Skin epidermis (tissue), 12 donors: ENCODE measurements around the gene ZNF532.
A peak's percentile ranks its signal among the peaks of the same experiment; 100 is the strongest.

Source experiments
- H3K27ac ChIP-seq, 21 experiments: fragments of 200-600 bp; sonication (generic) in 11 of 21; one replicate each; pipeline ENCODE4 v1.5.0; 2020; ENCODE audit warnings: mild to moderate bottlenecking in 3 of 21, inconsistent platforms in 2 of 21, moderate library complexity in 2 of 21
- H3K4me3 ChIP-seq, 7 experiments: fragments of 200-600 bp; sonication (generic) in 2 of 7; one replicate each; pipeline ENCODE4 v1.5.0; 2020; ENCODE audit warnings: inconsistent platforms in 2 of 7, mild to moderate bottlenecking in 2 of 7, moderate library complexity in 1 of 7

Gene ZNF532

DNA sequence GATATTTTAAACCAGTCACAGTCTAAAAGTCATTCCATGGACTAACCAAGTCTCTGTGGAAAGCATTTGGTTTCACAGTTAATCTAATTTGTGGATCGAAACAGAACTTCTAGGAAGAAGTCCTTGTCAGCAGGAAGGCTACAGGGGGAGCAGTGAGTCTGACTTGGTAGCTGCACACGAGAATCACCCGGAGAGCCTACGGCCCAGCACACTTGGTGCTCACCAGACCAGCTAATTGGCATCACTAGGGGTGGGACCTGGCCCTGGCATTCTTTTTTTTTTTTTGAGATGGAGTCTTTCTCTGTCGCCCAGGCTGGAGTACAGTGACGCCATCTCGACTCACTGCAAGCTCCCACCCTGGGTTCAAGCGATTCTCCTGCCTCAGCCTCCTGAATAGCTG is 97.7 kb downstream of the ZNF532 start:
- Histone ChIP-seq H3K4me3 (no peak overlapping the region), H3K27ac (no peak overlapping the region)

DNA sequence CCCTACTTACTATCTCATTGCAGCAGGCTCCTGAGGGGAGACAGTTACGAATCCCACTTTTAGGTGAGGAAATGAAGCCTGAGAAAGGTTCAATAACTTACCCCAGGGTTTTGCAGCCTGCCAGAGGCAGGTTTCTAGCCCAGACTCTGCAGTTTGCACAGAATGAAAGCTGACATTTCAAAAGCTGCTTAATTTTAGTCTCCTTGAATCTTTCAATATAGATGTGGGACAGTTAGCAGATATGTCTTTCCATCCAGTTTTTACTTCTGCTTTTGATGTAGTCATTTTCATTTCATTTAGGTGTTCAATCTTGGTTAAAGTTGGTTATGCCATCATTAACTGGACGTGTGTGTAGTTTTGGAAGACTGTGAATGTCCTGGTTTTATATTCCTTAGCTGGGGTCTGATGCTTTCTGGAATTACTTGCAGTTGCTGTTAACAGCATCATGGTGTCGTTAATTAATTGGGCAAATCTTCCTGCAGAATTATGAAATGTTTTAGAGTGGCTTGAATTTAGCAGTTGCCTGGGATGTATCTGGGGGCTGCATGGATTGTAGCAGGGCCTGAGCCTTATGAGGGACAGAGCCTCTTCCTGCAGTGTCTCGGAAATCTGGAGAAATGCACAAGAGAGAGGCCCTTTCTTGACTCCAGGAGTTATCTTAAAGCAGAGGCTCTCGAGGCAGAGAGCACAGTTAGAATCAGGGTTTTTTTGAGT is 100.8 kb downstream of the ZNF532 start:
- no peak overlapping the region for H3K4me3 ChIP-seq
- peak overlapping the region in 16 of 21 experiments; percentile 12 to 81 (median 56) for H3K27ac ChIP-seq

DNA sequence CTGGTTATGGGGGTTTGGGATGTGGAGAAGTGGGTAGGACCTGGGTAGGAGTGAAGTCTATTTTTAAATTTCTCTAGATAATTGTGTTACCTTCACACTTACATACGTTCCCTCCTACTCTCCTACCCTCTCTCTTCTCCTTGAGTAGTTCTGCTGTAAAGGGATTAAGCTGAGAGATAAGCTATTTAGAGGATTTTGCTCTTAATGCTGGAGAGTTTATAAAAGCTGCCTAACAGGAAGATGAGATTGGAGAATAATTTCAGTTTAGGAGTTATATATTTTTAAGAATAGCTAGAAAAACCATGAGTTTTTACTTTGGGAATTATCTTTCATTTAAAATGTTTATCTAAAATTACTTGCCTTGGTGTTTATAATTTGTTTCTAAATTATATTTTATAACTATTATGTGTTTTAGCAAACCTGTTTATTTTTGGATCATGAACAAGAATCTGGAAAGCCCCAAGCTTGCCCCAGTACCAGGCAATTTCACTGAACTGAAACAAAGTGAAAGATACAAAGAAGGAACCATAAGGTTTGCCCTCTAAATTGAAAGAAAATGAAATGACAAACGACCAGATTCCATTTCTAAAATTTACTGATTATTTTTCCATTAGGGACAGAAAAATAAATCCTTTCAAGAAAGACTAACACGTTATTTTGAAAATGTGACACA is 101.5 kb downstream of the ZNF532 start:
- H3K4me3 ChIP-seq = no peak overlapping the region
- peak overlapping the region in 16 of 21 experiments; percentile 0 to 81 (median 56) for H3K27ac ChIP-seq

DNA sequence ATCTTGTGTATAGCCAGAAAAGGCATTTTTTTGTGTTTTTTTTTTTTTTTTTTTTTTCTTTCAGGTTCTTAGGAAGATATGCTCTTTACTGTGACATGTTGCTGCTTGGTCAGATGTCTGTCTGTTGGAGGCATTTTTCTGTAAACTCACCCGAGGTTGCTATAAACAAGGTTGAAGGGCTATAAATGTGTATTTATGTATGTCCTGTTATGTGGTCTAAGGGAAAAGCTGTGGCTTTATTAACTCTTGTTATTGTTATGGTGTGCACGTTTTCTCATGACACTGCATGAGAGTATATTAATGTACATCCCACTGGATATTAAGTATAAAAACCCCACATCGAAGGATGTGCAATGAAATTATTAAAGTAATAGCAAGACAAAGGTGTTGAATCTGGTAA is 102.0 kb downstream of the ZNF532 start:
- Histone ChIP-seq H3K4me3 (no peak overlapping the region), H3K27ac (peak overlapping the region in 10 of 21 experiments; percentile 17 to 81 (median 49))

DNA sequence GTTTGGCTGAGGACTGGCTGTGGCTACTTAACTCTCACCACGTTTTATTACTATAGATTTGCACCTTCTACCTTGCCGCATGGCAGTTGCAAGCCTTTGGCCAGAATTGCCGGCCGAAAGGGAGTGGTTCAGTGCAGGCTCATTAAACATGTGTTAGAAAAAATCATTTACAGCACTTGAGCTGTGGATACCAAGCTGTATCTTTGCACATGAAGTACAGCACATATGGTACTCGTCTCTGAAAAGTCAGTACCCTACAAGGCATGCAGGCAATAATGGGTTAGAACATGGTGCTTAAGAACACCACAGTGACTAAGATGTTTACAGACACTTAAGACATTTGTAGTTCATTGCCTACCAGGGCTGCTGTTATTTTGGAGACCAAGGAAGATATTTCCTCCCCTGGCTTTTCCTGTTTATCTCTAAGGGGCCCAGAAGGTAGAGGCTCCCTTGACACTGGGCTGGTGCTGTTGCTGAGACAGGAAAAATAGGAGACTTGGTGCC is 103.1 kb downstream of the ZNF532 start:
- Histone ChIP-seq H3K27ac (peak overlapping the region in 11 of 21 experiments; percentile 6 to 81 (median 17)), H3K4me3 (no peak overlapping the region)

DNA sequence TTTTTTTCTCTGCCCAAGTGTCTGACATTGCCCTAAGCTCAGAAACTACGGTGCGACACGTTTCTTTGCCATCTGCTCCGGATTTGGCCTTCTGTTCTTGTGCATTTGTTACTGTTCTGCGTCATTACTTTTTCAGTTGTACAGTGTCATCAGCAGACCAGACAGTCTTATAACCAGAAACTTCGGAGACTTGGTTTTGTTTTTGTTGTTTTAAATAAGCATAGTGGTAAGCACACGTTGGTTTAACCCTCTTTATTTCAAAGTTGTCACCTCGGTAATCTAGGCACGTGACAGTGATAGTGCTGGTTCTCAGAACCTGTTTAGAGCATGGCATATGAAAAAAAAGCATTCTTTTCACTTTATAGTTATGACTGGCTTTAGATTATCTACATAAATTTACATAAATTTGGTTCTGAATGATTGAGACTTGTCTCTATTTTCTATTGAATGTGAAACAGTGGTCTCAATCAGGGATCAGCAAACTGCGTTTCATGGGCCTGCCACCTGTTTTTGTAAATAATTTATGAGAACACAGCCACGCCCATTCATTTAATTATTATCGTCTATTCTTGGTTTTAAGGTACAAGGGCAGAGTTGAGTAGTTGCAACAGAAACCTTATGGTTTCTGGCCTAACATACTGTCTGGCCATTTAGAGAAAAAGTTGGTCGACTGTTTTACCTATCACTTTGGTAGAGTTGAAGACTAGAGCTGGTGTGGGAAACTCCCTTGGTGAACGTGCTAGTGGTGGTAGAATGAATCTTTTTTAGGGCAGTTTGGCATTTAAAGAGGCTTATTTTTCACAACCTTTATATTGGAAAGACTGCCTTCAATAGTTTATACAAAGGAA is 106.5 kb downstream of the ZNF532 start:
- H3K4me3 ChIP-seq = no peak overlapping the region
- H3K27ac ChIP-seq = peak overlapping the region in 1 of 21 experiments; percentile 26

DNA sequence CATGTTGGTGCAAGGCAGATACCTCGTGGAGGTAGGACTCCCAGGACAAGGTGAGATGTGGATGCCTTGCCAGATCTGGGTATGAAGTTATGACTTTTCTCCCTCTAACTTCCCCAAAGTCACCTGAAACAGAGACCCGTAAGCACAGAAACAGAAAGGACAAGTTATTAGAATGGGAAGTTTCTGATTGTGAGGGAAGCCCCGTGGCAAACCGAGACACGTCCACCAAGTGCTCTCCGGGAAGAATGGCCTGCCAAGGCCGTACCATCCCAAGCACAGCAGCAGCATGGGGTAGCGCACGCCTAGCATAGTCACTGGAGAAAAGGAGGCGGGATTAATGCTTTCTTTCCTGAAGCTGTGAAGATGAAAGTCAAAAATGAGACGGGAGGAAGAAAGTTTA is 110.6 kb downstream of the ZNF532 start:
- Histone ChIP-seq H3K27ac (peak overlapping the region in 10 of 21 experiments; percentile 5 to 56 (median 30)), H3K4me3 (no peak overlapping the region)

DNA sequence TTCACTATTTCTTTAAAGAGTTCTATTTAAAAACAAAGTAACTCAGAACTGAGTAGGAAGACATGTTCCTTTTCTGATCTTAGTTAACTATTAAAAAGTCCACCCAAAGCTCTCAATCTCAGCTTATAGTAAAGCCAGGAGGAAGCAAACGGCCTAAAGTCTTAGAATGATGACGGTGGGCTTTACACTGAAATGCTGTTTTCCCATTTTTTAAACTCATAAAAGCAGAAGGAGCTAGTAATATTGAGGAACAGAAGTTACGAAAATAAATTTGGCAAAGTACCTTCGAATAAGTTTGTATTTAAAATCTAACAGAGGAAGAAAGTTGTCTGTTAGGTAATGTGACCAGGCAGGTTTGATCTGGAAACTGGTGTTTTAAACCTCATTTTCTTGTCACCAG is 111.1 kb downstream of the ZNF532 start:
- no peak overlapping the region for H3K4me3 ChIP-seq

DNA sequence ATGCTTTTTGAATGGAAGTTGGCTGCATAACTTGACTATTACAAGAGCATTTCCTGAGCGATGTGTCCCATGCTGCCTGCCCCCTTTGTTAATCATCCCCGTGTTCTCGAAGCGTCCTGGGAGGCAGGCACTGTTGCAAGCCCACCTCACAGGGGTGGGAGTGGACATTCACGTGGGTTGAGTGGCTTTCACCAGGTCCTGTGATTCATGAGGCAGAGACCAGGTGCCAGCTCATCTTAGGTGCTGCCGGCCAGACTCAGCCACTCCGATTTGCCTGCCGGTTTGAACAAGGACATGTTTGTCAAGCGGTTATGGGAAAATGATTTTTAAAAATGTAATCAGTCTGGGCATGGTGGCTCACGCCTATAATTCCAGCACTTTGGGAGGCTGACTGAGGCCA is 112.5 kb downstream of the ZNF532 start:
- H3K27ac ChIP-seq = peak overlapping the region in 1 of 21 experiments; percentile 41

More for the DNA sequence above, 111.1 kb downstream of the ZNF532 start:
- peak overlapping the region in 7 of 21 experiments; percentile 5 to 56 (median 43) for H3K27ac ChIP-seq

DNA sequence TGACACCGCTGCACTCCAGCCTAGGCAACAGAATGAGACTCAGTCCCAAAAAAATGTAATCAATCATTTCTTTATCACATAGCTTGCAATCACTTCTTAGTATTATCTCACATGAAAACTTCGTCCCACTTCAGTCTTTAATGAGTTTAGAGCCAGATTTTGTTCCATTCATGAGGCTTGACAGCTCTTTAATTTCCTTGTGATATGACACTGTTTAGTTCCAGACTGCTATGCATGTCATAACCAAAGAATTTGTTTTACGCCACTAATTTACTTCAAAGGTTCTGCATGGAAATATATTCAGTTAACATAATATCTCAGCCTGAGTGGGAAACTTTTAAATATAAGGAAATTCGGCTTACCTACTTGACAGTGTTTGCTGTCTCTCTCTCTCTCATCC is 113.1 kb downstream of the ZNF532 start:
- no peak overlapping the region for H3K4me3 ChIP-seq
- peak overlapping the region in 1 of 21 experiments; percentile 41 for H3K27ac ChIP-seq

More for the DNA sequence above, 112.5 kb downstream of the ZNF532 start:
- H3K4me3 ChIP-seq = no peak overlapping the region

DNA sequence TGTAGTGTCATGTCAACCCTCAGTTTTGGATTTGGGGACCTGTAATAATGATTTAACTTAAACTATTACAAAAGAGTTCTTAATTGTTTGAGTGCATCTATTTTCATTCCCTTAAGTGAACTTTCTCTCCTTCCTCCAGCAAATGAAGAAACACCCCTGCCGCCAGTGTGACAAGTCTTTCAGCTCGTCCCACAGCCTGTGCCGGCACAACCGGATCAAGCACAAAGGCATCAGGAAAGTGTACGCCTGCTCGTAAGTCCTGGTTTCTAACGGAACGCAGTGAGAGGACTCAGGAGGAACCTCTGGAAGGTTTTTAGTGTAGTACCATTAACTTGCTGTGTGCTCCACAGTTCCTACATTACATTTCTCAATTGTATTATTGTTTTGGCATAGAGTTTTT is 114.2 kb downstream of the ZNF532 start:
- H3K27ac ChIP-seq = no peak overlapping the region
- no peak overlapping the region for H3K4me3 ChIP-seq

DNA sequence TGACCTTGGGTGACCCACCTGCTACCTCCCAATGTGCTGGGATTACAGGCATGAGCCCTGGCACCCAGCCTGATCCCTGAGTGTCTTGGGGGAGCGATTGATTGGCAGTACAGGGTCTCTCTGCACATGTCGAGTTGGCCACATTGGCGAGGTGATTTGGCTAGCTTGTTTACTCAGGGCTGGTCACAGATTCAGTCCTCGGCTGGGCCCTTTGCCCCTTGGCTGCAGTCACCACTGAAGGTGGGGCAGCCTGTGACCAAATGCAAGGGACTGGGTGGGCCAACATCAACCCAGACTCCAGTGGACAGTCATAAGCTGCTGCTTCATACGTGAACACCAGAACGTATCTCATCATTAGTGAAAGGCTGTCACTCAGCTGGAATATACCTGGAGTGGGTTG is 114.9 kb downstream of the ZNF532 start:
- H3K27ac ChIP-seq = no peak overlapping the region
- H3K4me3 ChIP-seq = no peak overlapping the region

DNA sequence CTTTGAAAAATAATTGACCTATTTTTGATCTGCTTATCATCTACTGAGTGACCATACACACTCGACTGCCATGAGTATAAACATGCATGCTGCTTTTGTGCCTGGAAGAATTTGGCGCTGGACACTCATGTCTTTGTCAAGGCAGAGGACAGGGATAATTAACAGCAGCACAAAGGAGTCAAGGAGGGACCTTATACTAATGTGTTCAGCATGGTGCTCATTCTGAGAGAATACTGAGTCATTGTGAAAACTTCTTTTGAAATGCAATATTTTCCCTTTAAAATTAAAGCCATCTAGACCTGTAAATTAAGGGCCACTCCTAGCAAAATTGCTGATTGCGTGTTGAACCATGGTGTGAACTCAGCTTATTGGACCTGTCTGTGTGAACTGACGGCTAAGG is 116.3 kb downstream of the ZNF532 start:
- no peak overlapping the region for H3K27ac ChIP-seq
- no peak overlapping the region for H3K4me3 ChIP-seq

DNA sequence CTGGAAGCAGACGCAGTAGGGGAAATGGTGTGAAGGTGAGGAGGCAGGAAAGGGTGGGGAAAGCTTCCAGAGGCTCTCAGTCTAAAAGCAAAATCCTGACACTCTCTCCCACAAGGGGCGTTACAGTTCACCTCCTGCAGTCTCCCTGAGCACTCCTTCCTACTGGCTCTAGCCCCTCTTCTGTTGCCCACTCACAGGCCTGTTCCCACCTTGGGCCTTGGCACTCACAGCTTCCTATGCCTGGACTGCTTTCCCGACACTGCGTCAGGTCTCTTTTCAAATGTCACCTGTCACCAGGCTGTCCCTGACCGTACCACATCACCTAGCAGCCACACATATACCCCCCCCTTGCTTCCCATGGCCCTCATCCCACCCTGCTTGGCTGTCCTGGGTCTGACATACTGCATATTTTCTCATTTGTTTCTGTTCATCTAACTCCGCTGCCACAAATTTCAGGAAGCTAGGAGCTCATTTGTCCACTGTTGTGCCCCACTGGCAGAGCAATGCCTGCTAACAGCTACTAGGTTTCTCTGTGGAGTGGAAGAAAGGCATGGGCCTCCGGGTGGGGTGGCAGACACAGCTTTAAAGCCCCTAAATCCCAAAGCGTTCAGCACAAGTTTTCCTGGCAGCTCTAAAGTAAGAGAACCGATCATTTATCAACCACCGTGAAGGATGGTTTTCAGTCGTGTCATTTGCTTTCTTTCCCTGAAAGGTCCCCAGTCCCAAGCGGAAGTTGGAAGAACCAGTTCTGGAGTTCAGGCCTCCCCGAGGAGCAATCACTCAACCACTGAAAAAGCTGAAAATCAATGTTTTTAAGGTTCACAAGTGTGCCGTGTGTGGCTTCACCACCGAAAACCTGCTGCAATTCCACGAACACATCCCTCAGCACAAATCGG is 118.8 kb downstream of the ZNF532 start:
- no peak overlapping the region for H3K27ac ChIP-seq
- no peak overlapping the region for H3K4me3 ChIP-seq

DNA sequence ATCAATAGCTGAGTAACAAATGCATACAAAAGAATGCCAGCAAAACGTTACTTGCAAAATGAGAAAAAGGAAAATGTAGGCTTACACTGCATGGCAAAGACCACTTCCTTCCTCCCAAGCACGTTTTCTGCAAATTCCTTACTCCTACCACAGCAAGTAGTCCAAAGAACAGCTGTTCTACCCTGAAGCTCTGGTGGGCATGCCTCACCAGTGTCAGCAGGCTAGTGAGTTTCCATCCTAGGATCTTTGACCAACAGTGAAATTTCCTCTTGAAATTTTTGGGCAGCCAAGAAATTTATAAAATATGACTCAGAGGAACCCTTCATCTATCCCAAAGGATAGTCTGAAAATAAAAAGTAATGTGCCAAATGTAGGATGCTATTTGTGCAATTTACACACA is 123.9 kb downstream of the ZNF532 start:
- H3K27ac ChIP-seq = peak overlapping the region in 1 of 21 experiments; percentile 22
- no peak overlapping the region for H3K4me3 ChIP-seq

DNA sequence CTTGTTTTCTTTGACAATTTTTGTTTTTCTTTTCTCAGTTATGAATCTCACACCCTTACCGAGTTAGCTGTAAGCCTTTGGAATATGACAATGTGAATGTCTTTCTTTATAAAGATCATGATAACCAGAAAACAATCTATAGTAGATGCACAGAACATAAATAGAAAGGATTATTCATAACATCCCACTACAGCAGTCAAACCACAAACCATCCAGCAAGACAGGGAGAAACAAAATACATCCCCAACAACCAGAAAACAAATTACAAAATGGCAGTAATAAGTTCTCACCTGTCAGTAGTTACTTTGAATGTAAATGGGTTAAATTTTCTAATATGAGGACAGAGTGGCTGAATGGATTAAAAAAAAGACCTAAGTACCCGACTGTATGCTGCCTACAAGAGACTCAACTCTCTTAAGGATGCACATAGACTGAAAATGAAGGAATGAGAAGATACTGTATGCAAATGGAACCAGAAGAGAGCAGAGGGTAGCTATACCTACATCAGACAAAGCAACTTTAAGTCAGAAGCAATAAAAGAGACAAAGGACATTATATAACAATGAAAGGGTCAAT is 124.6 kb downstream of the ZNF532 start:
- Histone ChIP-seq H3K4me3 (no peak overlapping the region), H3K27ac (peak overlapping the region in 1 of 21 experiments; percentile 22)

DNA sequence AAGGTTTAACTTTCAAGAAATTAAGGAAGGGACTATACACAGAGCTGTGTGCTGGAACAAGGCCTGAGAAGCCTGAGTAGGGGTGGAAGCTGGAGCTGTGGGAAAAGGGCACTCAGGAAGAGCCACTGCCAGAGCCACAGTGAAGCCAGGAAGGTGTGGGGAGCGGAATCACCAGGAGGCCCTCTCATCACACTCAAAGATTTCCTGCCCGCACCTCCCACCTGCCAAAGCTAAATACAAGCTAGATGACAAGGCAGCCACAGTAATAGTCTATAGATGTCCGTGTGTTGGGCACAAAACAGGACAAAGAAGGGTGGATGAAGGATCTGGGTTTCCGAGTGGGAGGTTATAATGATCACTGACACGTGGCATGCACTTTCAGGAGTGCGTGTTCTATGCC is 126.0 kb downstream of the ZNF532 start:
- no peak overlapping the region for H3K4me3 ChIP-seq
- H3K27ac ChIP-seq = peak overlapping the region in 9 of 21 experiments; percentile 38 to 77 (median 61)

DNA sequence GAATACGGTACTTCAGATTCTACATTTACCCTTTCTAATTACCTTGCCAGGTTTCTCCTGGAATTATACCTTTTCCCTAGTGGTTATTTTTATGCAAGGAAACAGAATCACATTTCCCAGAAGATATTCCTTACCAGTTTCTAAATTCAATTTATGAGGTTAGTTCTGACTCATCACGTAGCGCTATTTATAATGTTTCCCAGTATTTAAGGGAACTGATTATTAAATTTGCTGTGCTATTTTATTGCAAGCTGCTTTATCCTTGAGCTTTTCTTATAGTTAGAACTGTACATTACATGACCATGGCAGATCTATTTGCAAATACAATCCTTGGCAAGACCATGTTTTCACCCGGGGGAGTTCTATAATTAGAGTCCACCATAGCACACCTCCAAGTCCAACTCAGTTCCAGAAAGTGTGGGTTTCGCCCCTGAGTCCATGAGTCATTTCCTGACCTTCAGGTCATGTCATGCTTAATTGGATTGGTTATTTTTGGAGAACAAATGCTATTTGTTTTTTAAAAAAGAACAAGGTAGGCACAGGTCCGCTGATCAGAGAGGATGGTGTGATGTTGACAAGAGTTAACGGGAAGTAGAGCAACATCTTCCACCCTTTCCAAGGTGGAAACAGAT is 126.6 kb downstream of the ZNF532 start:
- peak overlapping the region in 11 of 21 experiments; percentile 5 to 77 (median 69) for H3K27ac ChIP-seq
- no peak overlapping the region for H3K4me3 ChIP-seq
